ENCODE measurements around the gene LAMA2.

- no peak for TF ChIP-seq CTCF (IDR thresholded peaks at IDR 0.05; ENCODE audit: insufficient read depth, low read depth, low read length)
- TF ChIP-seq EZH2 (IDR thresholded peaks at IDR 0.05; ENCODE audit: insufficient read depth, low read length), result no peak
Measured at GRCh38 chr6:128930321-128930720, 47.4 kb downstream of the LAMA2 start.
